IgD-negative memory B cell (primary cell): ENCODE results near the gene MRGPRX4. TPM values are rescaled to one million over a fixed set of nuclear protein-coding genes. Genes with fewer than 3 reads are reported as not detected.
"Not testable (repeated sequence)": the region's sequence is repeated elsewhere in the genome, so short reads cannot be mapped to it uniquely, and the experiment has no call there.

Experiments
- H3K27ac Mint-ChIP-seq, 3 donors: one replicate each; pipeline ENCODE4 v1.8.0; 2020 to 2022; ENCODE audit warnings: mild to moderate bottlenecking in 3 of 3, mixed read lengths in 3 of 3, moderate library complexity in 1 of 3
- H3K27me3 Mint-ChIP-seq: one replicate; pipeline ENCODE4 v1.8.0; 2021; ENCODE audit warnings: mixed read lengths
- H3K36me3 Mint-ChIP-seq: one replicate; pipeline ENCODE4 v1.8.0; 2020; ENCODE audit warnings: mild to moderate bottlenecking, mixed read lengths
- H3K4me1 Mint-ChIP-seq, 3 donors: one replicate each; pipeline ENCODE4 v1.8.0; 2020 to 2022; ENCODE audit warnings: mixed read lengths in 3 of 3, mild to moderate bottlenecking in 1 of 3
- H3K4me3 Mint-ChIP-seq, 4 donors: one replicate each; pipeline ENCODE4 v1.8.0; 2020 to 2022; ENCODE audit warnings: mild to moderate bottlenecking in 4 of 4, mixed read lengths in 4 of 4, moderate library complexity in 3 of 4
- H3K9me3 Mint-ChIP-seq, 3 donors: one replicate each; pipeline ENCODE4 v1.8.0; 2020 to 2021; ENCODE audit warnings: mixed read lengths in 3 of 3, mild to moderate bottlenecking in 1 of 3
- polyA plus RNA-seq: library from polyadenylated mRNA; unstranded; fragments of 300-500 nt; fragmentation: Illumina TruSeq; gene quantifications from one replicate; pipeline ENCODE4 v1.2.3, GENCODE V29; 2021

MRGPRX4 gene
- not detected for polyA plus RNA-seq

DNA sequence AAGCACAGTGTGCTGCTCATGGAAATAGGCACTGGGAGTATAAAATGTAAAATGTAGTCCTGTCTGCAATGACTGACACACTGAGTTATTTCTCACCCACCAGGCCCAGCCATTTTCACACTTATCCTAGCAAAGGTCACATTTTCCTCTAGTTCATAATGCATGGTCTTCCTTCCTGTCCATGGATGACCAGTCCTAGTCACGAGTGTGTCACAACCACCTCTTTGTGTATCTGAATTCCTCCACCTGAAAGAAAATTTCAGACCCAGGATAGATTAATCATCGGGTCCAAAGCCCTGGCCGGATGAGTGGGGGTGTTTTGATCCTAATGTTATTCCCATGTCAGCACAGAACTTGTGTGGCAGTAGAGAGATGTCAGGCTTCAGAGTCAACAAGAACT lies at the start of gene MRGPRX4:
Gene MRGPRX4 (plus strand): TSS at position 172 of the 400 bp plus-strand sequence. CDS start 420 bp downstream, outside the sequence.
- peaks cover 0 to 5% (median 4%) of the 10 kb centered on the region in 3 donors for H3K4me1 Mint-ChIP-seq
- peak within 1 kb of the TSS; percentile 63 to 91 (median 70) for H3K4me3 Mint-ChIP-seq
- peak within 1 kb of the TSS in 2 of 3 donors; percentile 33 to 69 for H3K27ac Mint-ChIP-seq
- H3K36me3 Mint-ChIP-seq: no peaks in the 10 kb centered on the region
- peaks cover 8% of the 10 kb centered on the region for H3K27me3 Mint-ChIP-seq
- H3K9me3 Mint-ChIP-seq: no peaks in the 10 kb centered on the region

- H3K27ac Mint-ChIP-seq, H3K4me1 Mint-ChIP-seq, H3K36me3 Mint-ChIP-seq, H3K9me3 Mint-ChIP-seq, H3K4me3 Mint-ChIP-seq: not testable (repeated sequence)
- peaks cover 15% of the 10 kb centered on the region for H3K27me3 Mint-ChIP-seq
Measured at GRCh38 chr11:18131115-18131514, 41.5 kb upstream of the MRGPRX4 start.

DNA sequence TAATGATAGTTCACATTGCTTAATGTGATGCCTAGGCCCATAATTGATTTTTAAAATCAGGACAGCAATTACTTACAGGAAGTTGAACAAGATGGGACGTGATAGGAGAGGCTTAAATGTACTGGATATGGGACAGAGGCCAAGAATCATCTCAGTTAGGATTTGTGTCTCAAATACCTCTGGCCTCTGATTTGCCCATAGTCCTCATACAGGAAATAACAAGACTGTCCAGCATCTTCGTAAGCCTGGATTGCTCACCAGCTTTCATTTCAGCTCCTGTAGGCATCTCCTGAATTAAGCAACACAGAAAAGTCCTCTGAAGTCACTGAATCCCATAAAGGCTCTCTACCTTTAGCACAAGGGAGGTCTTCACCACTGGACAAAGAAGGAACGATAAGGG lies 40.3 kb upstream of the MRGPRX4 start, which contains the start of gene MRGPRX3:
Gene MRGPRX3 (plus strand): TSS at position 231 of the 400 bp plus-strand sequence. CDS start 4,632 bp downstream, outside the sequence.
- H3K4me3 Mint-ChIP-seq: no peak within 1 kb of the TSS
- H3K9me3 Mint-ChIP-seq: peaks cover 0 to 2% (median 0%) of the 10 kb centered on the region in 3 donors
- H3K4me1 Mint-ChIP-seq: no peaks in the 10 kb centered on the region
- no peaks in the 10 kb centered on the region for H3K36me3 Mint-ChIP-seq
- H3K27me3 Mint-ChIP-seq: peaks cover 14% of the 10 kb centered on the region
- no peak within 1 kb of the TSS for H3K27ac Mint-ChIP-seq

DNA sequence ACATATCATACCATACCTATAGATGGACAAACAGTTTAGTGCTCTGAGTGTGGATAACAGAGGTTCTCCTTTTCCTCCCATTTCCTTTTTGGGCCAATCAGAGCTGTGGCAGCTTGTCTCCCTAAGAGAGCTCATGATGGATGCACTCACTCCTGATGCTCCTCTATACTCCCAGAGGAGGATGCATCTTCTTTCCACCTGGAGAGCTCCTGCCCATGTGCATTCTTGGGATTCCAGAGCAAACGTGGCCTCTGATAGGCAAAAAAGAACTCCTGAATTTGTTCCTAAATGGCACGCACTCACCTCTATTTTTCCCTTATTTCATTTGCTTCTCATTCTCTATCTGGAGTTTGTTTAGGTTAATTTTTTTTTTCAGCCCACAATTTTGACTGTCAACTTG lies 37.3 kb upstream of the MRGPRX4 start:
- no peaks in the 10 kb centered on the region for H3K4me1 Mint-ChIP-seq
- H3K27me3 Mint-ChIP-seq: peaks cover 4% of the 10 kb centered on the region
- no peaks in the 10 kb centered on the region for H3K36me3 Mint-ChIP-seq
- H3K9me3 Mint-ChIP-seq: peaks cover 0 to 2% (median 0%) of the 10 kb centered on the region in 3 donors
- no peak overlapping the region for H3K4me3 Mint-ChIP-seq
- no peak overlapping the region for H3K27ac Mint-ChIP-seq

GRCh38 chr11:18137186-18137800 lies 35.3 kb upstream of the MRGPRX4 start:
- Mint-ChIP-seq H3K9me3 (no peaks in the 10 kb centered on the region), H3K27ac (no peak overlapping the region), H3K4me3 (peak overlapping the region in 1 of 4 donors; percentile 44), H3K4me1 (no peaks in the 10 kb centered on the region), H3K27me3 (peaks cover 6% of the 10 kb centered on the region), H3K36me3 (no peaks in the 10 kb centered on the region)

- H3K36me3 Mint-ChIP-seq: no peaks in the 10 kb centered on the region
- H3K9me3 Mint-ChIP-seq: no peaks in the 10 kb centered on the region
- H3K27ac Mint-ChIP-seq: no peak overlapping the region
- H3K27me3 Mint-ChIP-seq: peaks cover 6% of the 10 kb centered on the region
- H3K4me3 Mint-ChIP-seq: no peak overlapping the region
- H3K4me1 Mint-ChIP-seq: no peaks in the 10 kb centered on the region
Measured at GRCh38 chr11:18140145-18140544, 32.5 kb upstream of the MRGPRX4 start.

DNA sequence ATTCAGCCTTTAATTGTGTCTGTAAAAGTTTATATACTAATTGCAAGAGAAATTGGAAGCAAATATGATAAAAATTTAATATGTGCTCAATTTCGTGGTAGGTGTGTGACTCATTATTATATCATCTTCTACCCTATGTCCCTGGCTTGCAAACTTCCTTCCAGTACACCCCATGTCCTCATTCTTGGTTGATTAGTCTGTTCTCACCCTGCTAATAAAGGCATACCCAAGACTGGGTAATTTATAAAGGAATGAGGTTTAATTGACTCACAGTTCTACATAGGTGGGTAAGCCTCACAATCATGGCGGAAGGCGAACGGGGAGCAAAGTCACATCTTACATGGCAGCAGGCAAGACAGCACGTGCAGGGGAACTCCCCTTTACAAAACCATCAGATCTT lies 28.4 kb upstream of the MRGPRX4 start:
- Mint-ChIP-seq H3K27ac (no peak overlapping the region), H3K27me3 (peaks cover 12% of the 10 kb centered on the region), H3K4me1 (peaks cover 0 to 6% (median 0%) of the 10 kb centered on the region in 3 donors), H3K9me3 (no peaks in the 10 kb centered on the region), H3K4me3 (no peak overlapping the region), H3K36me3 (no peaks in the 10 kb centered on the region)

DNA sequence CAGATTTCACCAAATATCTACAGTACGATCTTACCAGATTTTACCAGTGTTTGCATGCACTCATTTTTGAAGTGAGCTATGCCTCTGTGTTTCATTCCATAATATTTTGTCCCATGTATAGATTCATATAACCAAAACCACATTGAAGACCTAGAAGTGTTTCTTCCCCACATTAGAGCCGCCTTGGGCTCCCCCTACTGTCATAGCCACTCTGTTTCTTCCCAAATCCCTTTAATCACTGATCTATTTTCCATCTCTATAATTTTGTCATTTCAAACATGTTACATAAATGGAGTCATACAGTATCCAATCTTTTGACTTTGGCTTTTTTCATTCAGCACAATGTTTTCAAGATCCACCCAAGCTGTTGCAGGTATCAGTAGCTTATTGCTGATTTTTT lies 27.6 kb upstream of the MRGPRX4 start:
- Mint-ChIP-seq H3K9me3 (no peaks in the 10 kb centered on the region), H3K4me1 (peaks cover 0 to 6% (median 0%) of the 10 kb centered on the region in 3 donors), H3K36me3 (no peaks in the 10 kb centered on the region), H3K27me3 (peaks cover 15% of the 10 kb centered on the region), H3K4me3 (no peak overlapping the region), H3K27ac (no peak overlapping the region)

DNA sequence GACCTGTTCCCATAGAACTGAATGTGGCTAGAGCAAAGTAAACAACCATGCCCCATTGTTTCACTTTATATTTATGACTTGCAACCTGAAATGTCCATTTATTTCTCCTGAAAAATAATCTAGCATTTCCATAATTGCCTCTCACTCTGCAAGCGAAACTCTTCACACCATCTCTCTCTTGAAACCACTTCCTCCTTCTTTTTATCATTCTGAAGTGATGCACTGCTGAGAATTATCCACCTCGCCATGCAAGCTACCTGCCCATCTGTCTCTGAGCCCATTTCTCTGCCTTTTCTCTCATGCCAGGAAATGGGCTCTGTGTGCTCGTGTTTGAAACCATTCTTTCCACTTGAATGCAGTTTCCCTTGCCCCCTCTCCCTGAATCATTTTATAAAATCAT lies 26.8 kb upstream of the MRGPRX4 start:
- H3K9me3 Mint-ChIP-seq: no peaks in the 10 kb centered on the region
- H3K36me3 Mint-ChIP-seq: no peaks in the 10 kb centered on the region
- H3K27ac Mint-ChIP-seq: no peak overlapping the region
- H3K4me1 Mint-ChIP-seq: peaks cover 0 to 6% (median 0%) of the 10 kb centered on the region in 3 donors
- H3K4me3 Mint-ChIP-seq: no peak overlapping the region
- H3K27me3 Mint-ChIP-seq: peaks cover 21% of the 10 kb centered on the region

GRCh38 chr11:18151581-18151980 lies 21.1 kb upstream of the MRGPRX4 start:
- no peaks in the 10 kb centered on the region for H3K4me1 Mint-ChIP-seq
- H3K4me3 Mint-ChIP-seq: no peak overlapping the region
- no peak overlapping the region for H3K27ac Mint-ChIP-seq
- H3K27me3 Mint-ChIP-seq: peaks cover 13% of the 10 kb centered on the region
- H3K9me3 Mint-ChIP-seq: peaks cover 0 to 3% (median 2%) of the 10 kb centered on the region in 3 donors
- H3K36me3 Mint-ChIP-seq: no peaks in the 10 kb centered on the region

- Mint-ChIP-seq H3K27me3 (peaks cover 6% of the 10 kb centered on the region), H3K9me3 (peaks cover 0 to 4% (median 2%) of the 10 kb centered on the region in 3 donors), H3K27ac (no peak overlapping the region), H3K4me1 (peaks cover 11 to 18% (median 12%) of the 10 kb centered on the region in 3 donors), H3K4me3 (no peak overlapping the region), H3K36me3 (peaks cover 2% of the 10 kb centered on the region)
Measured at GRCh38 chr11:18168372-18168771, 4.3 kb upstream of the MRGPRX4 start.

DNA sequence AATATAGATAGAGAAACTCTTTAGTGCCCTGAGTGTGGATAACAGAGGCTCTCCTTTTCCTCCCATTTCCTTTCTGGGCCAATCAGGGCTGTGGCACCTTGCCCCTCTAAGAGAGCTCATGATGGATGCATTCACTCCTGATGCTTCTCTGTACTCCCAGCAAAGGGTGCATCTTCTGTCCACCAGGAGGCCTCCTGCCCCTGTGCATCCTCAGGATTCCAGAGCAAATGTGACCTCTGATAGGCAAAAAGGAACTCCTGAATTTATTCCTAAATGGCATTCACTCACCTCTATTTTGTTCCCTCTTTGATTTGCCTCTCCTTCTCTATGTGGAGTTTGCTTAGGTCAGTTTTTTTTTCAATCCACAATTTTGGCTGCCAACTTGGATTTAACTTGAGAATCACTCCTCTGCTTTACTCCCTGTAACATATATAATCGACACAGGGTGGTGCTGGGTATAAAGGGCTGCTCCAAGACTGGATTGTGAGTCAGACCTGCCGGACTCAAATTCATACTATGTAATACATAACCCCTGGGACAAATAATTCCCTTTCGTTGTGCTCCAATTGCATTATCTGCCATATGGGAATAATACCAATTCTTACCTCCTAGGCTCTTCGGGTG lies 1.1 kb upstream of the MRGPRX4 start:
- H3K36me3 Mint-ChIP-seq: no peaks in the 10 kb centered on the region
- H3K27me3 Mint-ChIP-seq: peaks cover 7% of the 10 kb centered on the region

DNA sequence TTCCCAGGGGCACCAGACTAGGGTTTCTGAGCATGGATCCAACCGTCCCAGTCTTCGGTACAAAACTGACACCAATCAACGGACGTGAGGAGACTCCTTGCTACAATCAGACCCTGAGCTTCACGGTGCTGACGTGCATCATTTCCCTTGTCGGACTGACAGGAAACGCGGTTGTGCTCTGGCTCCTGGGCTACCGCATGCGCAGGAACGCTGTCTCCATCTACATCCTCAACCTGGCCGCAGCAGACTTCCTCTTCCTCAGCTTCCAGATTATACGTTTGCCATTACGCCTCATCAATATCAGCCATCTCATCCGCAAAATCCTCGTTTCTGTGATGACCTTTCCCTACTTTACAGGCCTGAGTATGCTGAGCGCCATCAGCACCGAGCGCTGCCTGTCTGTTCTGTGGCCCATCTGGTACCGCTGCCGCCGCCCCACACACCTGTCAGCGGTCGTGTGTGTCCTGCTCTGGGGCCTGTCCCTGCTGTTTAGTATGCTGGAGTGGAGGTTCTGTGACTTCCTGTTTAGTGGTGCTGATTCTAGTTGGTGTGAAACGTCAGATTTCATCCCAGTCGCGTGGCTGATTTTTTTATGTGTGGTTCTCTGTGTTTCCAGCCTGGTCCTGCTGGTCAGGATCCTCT lies 709 bp downstream of the MRGPRX4 start:
- peak overlapping the region; percentile 63 to 91 (median 70) for H3K4me3 Mint-ChIP-seq
- peak overlapping the region in 2 of 3 donors; percentile 33 to 69 for H3K27ac Mint-ChIP-seq

More for the DNA sequence above, 1.1 kb upstream of the MRGPRX4 start:
- no peak overlapping the region for H3K27ac Mint-ChIP-seq
- peaks cover 0 to 5% (median 4%) of the 10 kb centered on the region in 3 donors for H3K4me1 Mint-ChIP-seq
- no peak overlapping the region for H3K4me3 Mint-ChIP-seq
- H3K9me3 Mint-ChIP-seq: peaks cover 0 to 4% (median 2%) of the 10 kb centered on the region in 3 donors

DNA sequence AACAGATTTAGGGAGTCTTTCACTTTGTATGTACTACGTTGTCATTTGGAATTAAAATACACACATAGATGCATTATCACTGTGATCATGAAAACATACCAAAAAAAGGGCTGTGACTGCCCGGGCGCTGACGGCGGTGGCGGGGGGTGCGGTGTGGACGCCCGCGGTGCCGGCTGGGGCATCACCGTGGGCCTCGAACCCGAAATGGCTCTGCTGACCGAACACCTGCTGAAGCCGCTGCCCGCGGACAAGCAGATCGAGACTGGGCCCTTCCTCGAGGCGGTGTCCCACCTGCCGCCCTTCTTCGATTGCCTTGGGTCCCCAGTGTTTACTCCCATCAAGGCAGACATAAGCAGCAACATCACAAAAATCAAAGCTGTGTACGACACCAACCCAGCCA lies 16.2 kb downstream of the MRGPRX4 start:
- H3K9me3 Mint-ChIP-seq: no peaks in the 10 kb centered on the region
- peaks cover 0 to 3% (median 0%) of the 10 kb centered on the region in 3 donors for H3K4me1 Mint-ChIP-seq
- H3K27ac Mint-ChIP-seq: no peak overlapping the region
- H3K36me3 Mint-ChIP-seq: no peaks in the 10 kb centered on the region
- H3K27me3 Mint-ChIP-seq: peaks cover 3% of the 10 kb centered on the region
- H3K4me3 Mint-ChIP-seq: no peak overlapping the region

More for the DNA sequence above, 709 bp downstream of the MRGPRX4 start:
- Mint-ChIP-seq H3K9me3 (no peaks in the 10 kb centered on the region), H3K4me1 (peaks cover 0 to 5% (median 4%) of the 10 kb centered on the region in 3 donors), H3K27me3 (peaks cover 10% of the 10 kb centered on the region), H3K36me3 (no peaks in the 10 kb centered on the region)

GRCh38 chr11:18189476-18190245 lies 17.0 kb downstream of the MRGPRX4 start:
- not testable (repeated sequence) for H3K4me3 Mint-ChIP-seq, H3K27me3 Mint-ChIP-seq, H3K36me3 Mint-ChIP-seq, H3K4me1 Mint-ChIP-seq, H3K27ac Mint-ChIP-seq, H3K9me3 Mint-ChIP-seq
